KBM-7 (cell line): Measurements from ENCODE around the gene ADAMTS9.
A peak's percentile ranks its signal among the peaks of the same experiment; 100 is the strongest.

Experiments
- DNase-seq: peaks from one replicate; pipeline ENCODE4 v3.0.0-alpha.2; 2015
- in situ Hi-C: fragments of 300-500 bp; cut with MboI; formaldehyde crosslinking; loops from 2 replicates; pipeline ENCODE4 v1.14.3; 2020; ENCODE audit warnings: low sequenced_read_pairs, low pct_unique_long_range_greater_than_20kb, mixed read lengths

ADAMTS9 gene

DNA sequence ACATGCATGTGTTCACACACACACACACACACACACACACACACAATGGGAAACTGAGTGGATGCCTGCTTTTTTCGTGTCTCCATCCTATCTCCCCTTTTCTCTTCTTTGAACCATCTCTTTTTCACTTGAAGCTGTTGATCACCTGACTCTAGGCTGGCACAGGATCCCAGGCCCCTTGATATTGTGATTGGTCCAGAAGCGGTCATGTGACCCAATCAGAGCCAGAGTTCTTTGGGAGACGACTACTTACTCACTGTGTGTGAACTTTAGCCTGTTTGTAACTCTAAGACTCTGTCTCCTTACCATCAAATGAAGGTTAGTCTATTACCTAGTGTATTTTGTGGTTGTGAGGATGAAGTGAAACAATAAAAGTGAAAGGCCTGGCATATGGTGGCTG lies 172.9 kb downstream of the ADAMTS9 start:
- in situ Hi-C loops = no loop called here
- no peak for DNase-seq

DNA sequence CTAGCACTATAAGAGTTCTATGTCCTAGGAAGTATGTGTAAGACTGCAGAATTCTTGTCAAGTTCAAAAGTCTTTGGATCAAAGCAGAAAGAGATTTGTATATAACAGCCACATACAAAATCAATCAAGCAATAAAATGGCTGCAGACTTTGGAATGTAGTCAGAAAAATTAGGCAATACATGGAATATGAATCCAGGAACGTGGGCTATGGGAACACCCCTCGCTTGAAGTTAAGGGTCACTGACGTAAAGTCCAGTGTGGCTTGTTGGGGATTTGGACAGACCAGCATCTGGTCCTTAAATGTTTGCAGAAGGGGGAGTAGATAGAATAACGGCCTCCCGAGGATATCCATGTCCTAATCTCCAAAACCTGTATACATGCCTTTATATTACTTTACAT lies 178.6 kb downstream of the ADAMTS9 start:
- in situ Hi-C loops = no loop called here
- no peak for DNase-seq

DNA sequence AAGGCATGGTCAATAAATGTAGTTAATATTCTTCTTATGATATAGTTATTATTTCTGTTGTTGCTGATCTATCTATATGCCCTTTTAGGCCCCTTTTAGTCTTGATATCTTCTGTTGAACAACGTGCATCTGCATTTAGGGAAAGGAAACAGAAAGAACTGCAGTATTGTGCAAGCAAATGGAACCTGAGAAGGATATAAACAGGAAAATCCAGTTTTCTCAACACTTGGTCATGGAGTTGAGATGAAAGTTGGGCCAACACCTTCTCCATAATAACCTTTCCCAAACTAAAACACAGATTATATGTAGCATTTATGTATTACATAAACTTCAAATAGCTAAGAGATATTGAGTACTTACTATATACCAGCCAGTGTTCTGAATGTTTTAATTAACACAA lies 179.7 kb downstream of the ADAMTS9 start:
- in situ Hi-C loops = no loop called here
- DNase-seq = no peak

DNA sequence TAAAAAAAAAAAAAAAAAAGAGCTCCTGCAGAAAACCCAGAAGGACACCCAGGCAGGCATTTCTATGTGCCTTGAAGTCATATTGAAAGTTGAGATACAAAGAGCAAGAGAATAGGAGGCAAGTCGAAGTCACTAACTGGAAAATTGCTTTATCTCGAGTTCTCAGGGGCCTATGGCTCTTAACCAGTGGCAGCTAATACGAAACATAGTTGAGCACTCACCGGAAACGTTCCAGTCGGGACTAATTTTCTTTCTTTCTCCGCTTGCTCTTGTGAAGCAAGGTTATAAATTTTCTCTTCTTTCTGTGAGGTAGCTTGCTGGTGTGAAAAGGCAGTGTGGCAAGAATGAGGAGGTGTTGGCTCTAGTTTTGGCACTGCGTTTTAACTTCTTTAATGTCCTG lies 181.5 kb downstream of the ADAMTS9 start:
- no peak for DNase-seq
- in situ Hi-C loops = no loop called here

DNA sequence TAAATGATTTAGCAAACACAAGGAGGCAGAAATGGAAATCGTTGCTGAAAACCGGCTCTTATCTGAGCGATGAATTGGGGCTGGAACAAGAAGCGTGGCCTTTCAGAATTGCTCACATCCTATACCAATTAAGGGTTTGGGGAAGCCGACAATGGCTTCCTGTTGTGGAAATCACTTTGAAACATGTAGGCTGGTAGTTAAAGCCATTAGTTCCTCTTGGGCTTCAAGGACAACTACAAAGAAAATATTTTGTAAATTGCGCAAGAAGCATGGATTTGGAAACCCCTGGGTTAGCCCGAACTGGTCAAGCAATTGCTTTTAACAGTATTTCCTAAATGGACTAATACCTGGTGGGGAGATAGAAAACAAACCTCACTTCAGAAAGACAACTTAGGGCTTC lies 182.4 kb downstream of the ADAMTS9 start:
- in situ Hi-C loops = no loop called here
- DNase-seq = peak; percentile 42

DNA sequence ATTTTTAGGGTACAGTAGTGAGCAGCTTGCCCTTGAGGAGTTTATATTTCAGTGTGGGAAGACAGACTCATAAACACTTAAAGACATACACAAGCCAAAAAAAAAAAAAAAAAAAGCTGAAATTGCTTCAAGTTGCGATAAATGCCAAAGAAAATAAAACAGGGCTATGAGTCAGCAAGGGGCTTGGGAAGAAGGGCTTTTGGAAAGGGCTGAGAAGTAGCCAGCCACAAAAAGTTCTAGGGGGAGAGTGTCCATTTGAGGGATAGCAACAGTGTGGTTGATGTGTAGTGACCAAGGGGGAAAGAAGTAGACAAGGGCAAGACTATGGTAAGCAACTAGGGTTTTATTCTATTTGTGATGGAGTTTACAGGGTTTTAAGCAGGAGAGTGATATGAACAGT lies 185.5 kb downstream of the ADAMTS9 start:
- no peak for DNase-seq
- in situ Hi-C loops = no loop called here

DNA sequence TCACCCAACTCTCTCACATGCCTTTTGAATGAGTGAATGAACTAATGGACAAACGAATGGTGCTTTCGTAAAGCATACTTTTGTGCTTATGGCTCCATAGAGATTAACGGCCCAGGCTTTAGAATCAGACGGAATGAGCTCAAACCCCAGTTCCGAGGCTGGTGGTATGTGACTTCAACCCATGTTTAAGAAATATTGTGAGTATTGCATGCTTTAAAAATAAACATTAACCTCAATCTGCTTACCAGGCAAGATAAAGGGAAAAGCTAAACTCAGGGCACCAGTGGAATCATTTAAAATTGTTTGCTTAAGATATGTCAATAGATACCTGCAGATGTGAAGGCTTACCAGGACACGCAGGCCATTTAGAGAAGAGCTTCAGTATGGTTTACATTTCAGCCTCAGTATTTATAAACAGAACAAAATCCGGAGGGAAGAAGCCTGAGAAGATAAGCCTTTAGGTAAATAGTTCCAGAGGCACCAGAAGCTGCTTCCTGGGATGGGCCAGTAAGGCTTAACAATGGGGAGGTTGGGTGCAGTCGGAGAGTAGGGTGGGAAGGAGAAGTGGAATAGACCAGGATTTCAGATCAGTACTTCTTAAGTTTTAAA lies 186.4 kb downstream of the ADAMTS9 start:
- in situ Hi-C loops = no loop called here
- DNase-seq = no peak

DNA sequence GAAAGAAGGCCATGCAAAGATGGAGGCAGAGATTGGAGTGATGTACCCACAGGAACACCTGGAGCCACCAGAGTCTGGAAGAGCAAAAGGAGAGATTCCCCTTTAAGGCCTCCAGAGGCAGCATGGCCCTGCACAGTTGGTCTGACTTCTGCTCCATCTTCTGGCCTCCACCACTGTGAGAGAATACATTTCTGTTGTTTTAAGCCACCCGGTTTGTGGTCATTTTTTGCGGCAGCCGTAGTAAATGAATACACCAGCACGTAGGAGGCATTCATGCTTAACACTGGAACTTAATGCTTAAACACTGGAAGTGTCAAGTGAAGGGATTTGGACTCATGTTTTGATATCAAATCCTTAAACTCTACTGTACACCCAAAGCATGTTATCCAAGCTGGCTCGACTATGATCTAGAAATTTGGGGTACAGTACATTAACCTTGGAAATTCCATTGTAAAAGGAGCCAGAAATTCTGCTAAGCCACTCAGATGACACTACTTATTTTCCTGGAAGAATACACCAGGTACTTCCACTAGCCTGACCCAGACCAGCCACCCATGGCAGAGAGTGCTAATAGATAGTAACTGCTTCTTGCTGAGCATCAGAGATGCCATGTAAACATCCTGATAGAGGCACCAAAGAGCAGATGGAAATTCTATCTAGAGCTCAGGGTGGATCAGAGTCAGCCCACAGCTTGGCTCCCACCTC lies 190.9 kb downstream of the ADAMTS9 start:
- in situ Hi-C loops = loop anchor here (25.0 kb wide), 1 partner anchor 460 kb away; no protein-coding TSS in a partner anchor
- DNase-seq = no peak

DNA sequence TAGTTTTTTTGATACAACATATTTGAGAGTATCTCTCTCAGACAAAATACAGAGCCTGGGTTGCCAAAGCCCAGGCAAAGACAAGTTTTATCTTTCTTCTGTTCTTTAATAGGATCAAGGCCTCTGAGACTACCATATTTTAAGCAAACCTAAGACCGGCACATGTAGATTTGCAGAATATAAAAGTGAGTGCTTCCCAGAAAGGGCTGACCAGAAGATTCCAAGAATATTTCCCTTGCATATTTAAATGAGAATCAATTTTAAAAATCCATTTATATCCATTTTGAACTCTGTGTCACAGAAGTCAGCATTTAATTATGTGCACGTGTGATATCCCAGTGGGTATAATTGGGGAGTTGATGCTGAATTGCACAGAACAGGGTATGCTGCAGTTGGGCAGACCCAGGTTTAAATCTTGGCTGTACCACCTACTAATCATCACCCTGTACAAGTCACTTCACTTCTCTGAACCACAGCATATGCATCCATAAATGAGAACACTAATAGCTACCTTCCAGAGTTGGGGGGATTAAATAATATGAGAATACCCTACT lies 191.9 kb downstream of the ADAMTS9 start:
- no peak for DNase-seq
- in situ Hi-C loops = loop anchor here (25.0 kb wide), 1 partner anchor 459 kb away; no protein-coding TSS in a partner anchor

DNA sequence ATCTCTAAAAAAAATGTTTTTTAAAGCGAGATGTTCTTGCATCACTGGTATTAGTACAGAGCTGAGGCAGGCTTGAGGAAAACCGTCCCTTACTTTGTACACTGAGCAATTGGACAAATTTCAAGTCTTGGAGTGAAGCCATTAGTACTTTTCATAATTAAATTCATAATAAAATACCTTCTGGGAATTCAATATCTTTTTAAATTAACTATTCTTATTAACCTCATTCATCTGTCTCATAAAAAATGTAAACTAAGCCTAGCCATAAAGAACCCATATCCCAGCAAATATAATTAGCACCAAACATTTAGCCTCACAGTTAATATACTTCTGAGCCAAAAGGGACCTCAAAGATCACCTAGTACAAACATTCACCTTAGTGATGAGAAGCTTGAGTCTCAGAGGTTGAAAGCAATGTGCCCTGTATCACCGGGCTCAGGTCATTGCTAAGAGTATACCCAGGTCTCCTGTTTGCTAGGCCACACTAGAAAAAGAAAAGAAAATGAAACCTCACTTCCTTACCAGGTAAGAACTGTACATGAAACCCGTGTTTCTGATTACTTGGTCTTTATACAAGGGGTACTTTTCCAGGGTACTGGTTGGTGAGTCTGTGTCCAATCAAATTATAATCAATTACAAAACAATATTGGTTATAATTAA lies 192.5 kb downstream of the ADAMTS9 start:
- in situ Hi-C loops = loop anchor here (25.0 kb wide), 1 partner anchor 458 kb away; no protein-coding TSS in a partner anchor
- no peak for DNase-seq

DNA sequence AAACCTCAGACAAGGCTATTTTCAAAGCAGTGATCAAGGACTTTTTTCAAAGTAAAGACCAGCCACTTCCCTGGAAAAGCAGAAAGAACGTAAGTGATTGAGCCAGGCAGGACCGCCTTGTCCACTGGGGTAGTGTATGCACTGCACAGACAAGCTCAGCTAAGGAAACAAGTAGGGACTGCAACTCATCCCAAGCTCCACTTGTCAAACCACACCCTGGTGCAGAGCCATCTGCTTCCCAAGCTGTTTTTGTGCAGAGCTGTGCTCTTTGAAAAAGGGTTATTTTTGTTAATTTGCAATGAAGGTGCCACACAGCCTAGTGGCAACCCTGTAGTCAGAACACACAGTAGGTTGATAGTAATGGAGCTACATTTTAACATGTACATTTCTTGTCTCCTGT lies 193.3 kb downstream of the ADAMTS9 start:
- DNase-seq = no peak
- in situ Hi-C loops = loop anchor here (25.0 kb wide), 1 partner anchor 457 kb away; no protein-coding TSS in a partner anchor

DNA sequence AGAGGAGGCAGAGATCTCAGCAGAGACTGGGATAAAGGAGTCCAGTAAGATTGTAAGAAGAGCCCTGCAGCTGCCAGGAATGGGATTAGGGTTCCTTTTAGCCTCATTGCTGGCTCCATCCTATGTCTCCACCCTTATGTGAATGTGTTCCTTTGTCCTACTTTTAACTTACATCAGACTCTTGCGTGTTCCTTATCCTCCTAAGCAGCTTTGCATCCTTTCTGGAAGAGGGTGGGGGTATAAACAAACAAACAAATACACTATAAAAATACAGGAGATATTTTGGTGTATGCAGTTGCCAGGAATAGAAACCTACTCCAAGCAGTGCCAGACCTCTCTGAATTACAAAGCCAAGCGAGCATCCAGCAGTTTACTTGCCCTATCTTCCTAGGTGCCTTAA lies 194.7 kb downstream of the ADAMTS9 start:
- DNase-seq = no peak
- in situ Hi-C loops = loop anchor here (25.0 kb wide), 1 partner anchor 456 kb away; no protein-coding TSS in a partner anchor

DNA sequence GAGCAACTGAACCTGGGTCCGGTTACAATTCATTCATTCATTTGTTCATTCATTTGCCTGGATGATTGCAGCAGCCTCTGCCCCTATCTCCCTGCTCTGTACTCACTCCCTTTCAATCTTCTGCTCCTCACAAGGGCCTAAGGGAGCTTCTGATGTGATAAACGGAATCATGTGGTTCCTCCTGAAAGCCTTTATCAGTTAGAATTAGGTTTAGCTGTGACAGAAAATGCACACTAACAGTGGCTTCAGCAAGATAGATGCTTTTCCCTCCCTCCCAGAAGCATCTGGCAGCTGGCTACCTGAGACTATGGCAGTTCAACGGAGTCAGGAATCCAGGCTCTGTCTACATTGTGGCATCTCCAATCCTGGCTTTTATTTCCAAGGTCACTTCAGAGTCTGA lies 196.0 kb downstream of the ADAMTS9 start:
- DNase-seq = no peak
- in situ Hi-C loops = loop anchor here (25.0 kb wide), 1 partner anchor 455 kb away; no protein-coding TSS in a partner anchor

DNA sequence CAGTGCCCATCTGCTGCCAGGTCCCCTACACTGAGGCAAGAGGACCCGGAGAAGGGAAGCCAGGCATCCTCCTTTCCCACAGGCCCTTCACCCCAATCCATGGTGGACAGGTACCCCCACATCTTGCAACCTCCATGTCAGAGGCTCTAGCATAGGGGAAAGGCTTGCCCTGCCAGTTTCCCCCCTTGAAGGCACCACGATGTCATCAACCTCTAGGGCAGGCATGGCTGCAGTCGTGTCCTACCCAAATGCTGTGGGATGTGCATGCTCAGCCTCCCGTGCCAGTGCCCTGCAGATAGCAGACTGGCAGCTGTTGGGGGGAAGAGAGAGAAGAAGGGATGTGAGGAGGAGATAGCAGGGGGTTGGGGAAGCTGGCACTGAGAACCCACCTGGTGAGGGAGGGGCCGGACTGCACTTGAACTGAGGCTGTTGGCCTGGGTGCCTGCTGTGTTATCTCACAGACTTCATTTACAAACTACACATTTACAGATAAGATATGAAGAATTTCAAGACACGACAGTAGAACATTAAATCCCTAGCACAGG lies 197.5 kb downstream of the ADAMTS9 start:
- in situ Hi-C loops = loop anchor here (25.0 kb wide), 1 partner anchor 453 kb away; no protein-coding TSS in a partner anchor
- no peak for DNase-seq

DNA sequence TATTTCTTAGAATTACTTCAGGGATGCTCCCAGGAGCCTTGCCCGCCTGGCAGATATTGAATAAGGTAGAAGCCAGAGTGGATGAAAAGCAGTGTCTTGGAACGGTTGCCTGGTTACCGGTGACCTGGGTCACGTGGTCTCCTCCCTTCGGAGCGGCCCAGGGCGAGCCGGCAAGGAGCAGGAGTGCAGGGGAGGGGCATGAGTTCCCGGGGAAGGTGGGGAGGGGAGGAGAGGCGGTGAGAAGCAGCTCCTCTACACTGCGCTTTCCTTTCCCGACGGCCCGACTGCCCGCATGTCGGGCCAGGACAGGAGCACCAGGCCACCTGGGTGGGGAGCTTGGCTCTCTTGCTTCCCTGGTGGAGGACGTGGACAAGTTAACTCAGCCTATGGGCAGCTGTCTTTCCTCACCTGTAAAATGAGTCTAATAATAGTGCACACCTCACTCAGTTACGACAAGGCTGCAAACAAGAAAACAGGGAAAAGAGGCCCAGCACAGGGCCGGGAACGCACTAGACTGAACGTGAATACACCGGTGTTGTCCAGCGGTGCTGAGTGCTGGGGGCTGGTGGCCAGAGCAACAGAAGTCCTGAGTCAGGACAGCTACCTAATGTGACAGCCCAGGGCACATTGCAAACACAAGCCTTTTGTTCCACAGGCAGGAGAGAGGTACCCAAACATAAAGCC lies 198.3 kb downstream of the ADAMTS9 start:
- no peak for DNase-seq
- in situ Hi-C loops = loop anchor here (25.0 kb wide), 1 partner anchor 452 kb away; no protein-coding TSS in a partner anchor

DNA sequence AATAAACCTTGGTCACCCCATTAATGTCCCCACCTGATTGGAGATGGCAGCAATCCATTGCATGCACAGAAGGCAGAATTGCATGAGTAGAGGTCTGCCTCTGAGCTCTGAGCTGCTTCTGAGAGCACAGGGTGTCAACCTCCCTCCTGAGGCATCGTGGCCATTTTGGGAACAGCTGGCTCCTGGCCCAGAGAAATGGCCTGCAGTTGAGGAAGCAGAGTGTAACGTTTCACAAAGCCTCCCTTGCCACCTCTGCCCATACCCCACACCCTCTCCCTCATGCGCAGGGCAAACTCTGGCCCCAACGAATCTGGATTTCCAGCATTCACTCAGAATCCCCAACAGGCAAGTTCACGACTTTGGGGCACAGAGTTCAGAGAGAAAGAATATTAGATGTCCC lies 198.9 kb downstream of the ADAMTS9 start:
- no peak for DNase-seq
- in situ Hi-C loops = loop anchor here (25.0 kb wide), 1 partner anchor 452 kb away; no protein-coding TSS in a partner anchor

DNA sequence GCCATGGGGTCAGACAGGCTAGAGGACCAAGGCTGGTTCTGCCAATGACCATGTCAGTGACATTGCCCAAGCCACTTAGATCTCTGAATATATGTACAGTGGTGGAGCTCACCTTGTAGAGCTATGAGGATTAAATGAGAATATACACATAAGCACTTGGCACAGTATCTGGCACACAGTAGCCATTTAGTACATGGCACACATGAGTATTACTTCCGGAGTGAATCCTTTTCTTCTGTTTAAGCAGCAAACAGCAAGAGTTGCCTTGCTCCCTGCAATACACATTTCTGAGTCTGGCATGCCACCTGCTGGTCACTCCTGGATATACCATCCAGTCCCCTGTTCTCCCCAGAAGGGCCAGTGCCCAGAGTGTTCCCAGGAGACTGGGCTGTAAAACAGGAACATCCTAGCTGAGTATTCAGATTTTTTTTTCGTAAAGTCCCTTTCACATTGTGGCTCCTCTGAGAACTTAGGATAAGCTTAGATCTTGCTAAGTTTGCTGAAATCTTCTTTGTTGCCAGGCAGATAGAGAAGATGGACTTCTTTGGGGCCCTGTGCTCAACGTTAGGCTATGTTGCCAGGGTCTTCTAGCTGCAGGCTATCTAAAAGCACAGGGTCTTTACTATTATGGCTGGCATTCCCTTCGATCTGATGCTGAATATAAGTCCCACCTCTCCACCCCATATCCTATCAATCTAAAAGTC lies 203.4 kb downstream of the ADAMTS9 start:
- in situ Hi-C loops = loop anchor here (25.0 kb wide), 1 partner anchor 447 kb away; no protein-coding TSS in a partner anchor

DNA sequence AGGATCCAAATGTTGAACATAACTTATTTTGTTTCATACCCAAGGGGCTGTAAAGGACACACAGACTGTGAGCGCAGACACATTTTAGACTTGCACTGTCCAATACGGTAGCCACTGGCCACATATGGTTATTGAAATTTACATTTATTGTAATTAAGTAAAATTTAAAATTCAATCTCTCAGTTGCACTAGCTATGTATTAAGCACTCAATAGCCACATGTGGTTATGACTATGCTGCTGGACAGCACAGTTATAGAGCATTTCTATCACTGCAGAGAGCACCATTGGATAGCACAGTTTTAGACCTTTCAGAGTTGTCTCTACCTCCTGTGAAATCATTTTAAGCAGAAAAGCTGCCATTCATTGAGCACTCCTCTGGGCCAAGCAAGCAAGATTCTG lies 204.3 kb downstream of the ADAMTS9 start:
- in situ Hi-C loops = loop anchor here (25.0 kb wide), 1 partner anchor 446 kb away; no protein-coding TSS in a partner anchor
- no peak for DNase-seq

More for the DNA sequence above, 203.4 kb downstream of the ADAMTS9 start:
- DNase-seq = peak; percentile 74
